Loucy (cell line): ENCODE results near the gene PRIMPOL.
A peak's percentile ranks its signal among the peaks of the same experiment; 100 is the strongest.
"Not testable (repeated sequence)": the region's sequence is repeated elsewhere in the genome, so short reads cannot be mapped to it uniquely, and the experiment has no call there.

Experiments used
- H2AFZ ChIP-seq: fragments of 200-600 bp; sonication (generic); 2 replicates; pipeline ENCODE4 v1.6.0; 2016; ENCODE audit warnings: antibody characterized with exemption, mild to moderate bottlenecking, low read length, moderate library complexity
- H3F3A ChIP-seq: fragments of 200-600 bp; 2 replicates; pipeline ENCODE4 v1.6.0; 2016; ENCODE audit warnings: antibody characterized with exemption, low read depth, mild to moderate bottlenecking
- H3K27me3 ChIP-seq: fragments of 200-600 bp; sonication (generic); 2 replicates; pipeline ENCODE4 v1.6.1; 2014; ENCODE audit warnings: low read length, mild to moderate bottlenecking; ENCODE audit not compliant: insufficient read depth, poor library complexity, severe bottlenecking
- H3K36me3 ChIP-seq: fragments of 200-600 bp; sonication (generic); 2 replicates; pipeline ENCODE4 v1.6.1; 2016; ENCODE audit warnings: low read length; ENCODE audit not compliant: insufficient read depth
- H3K4me1 ChIP-seq: fragments of 200-600 bp; sonication (generic); 2 replicates; pipeline ENCODE4 v1.5.1; 2014; ENCODE audit warnings: low read length, mild to moderate bottlenecking; ENCODE audit not compliant: insufficient read depth, poor library complexity, severe bottlenecking
- H3K4me2 ChIP-seq: fragments of 200-600 bp; sonication (generic); 2 replicates; pipeline ENCODE4 v1.6.0; 2014; ENCODE audit warnings: antibody characterized with exemption, low read length, low read depth, mild to moderate bottlenecking; ENCODE audit not compliant: poor library complexity, severe bottlenecking
- H3K4me3 ChIP-seq: fragments of 200-600 bp; sonication (generic); 2 replicates; pipeline ENCODE4 v1.5.1; 2014; ENCODE audit warnings: low read length, mild to moderate bottlenecking, mixed read lengths; ENCODE audit not compliant: poor library complexity, severe bottlenecking
- H3K79me2 ChIP-seq: fragments of 200-600 bp; sonication (generic); 2 replicates; pipeline ENCODE4 v1.6.1; 2014; ENCODE audit warnings: low read length; ENCODE audit not compliant: insufficient read depth
- H3K9ac ChIP-seq: fragments of 200-600 bp; sonication (generic); 2 replicates; pipeline ENCODE4 v1.6.0; 2014; ENCODE audit warnings: mild to moderate bottlenecking, low read depth, low read length, moderate library complexity; ENCODE audit not compliant: poor library complexity, severe bottlenecking
- H3K9me2 ChIP-seq: fragments of 200-600 bp; sonication (generic); replicated peaks from 2 replicates; pipeline ENCODE4 v1.6.1; 2016; ENCODE audit warnings: low read depth, low read length, mixed read lengths
- H3K9me3 ChIP-seq: fragments of 200-600 bp; sonication (generic); 2 replicates; pipeline ENCODE4 v1.6.1; 2014; ENCODE audit warnings: mild to moderate bottlenecking, antibody characterized with exemption, low read length, low read depth; ENCODE audit not compliant: insufficient read depth
- H4K20me1 ChIP-seq: fragments of 200-600 bp; sonication (generic); 2 replicates; pipeline ENCODE4 v1.6.0; 2014; ENCODE audit warnings: antibody characterized with exemption, low read length, mild to moderate bottlenecking; ENCODE audit not compliant: insufficient read depth, poor library complexity, severe bottlenecking
- EZH2phosphoT487 ChIP-seq: fragments of 200-600 bp; IDR thresholded peaks from 2 replicates; pipeline ENCODE4 v1.6.1; 2018; ENCODE audit warnings: antibody characterized with exemption, mild to moderate bottlenecking, moderate library complexity, borderline replicate concordance
- TF ChIP-seq, protein P1 (sequence below): fragments of 200-600 bp; sonication (generic); conservative IDR thresholded peaks from 2 replicates; pipeline ENCODE4 v1.5.1; 2014; ENCODE audit warnings: mild to moderate bottlenecking, antibody characterized with exemption, low read length

Gene PRIMPOL

GRCh38 chr4:184648313-184649025 lies 1.1 kb upstream of the PRIMPOL start:
- H3K27me3 ChIP-seq: no peaks in the 10 kb centered on the region
- no peaks in the 10 kb centered on the region for H3K9me2 ChIP-seq
- no peaks in the 10 kb centered on the region for H3K9me3 ChIP-seq
- peak overlapping the region; percentile 98 for H3K4me2 ChIP-seq
- peaks cover 71% of the 10 kb centered on the region for H3K79me2 ChIP-seq
- H3K9ac ChIP-seq: peak overlapping the region; percentile 96
- peak overlapping the region; percentile 92 for H3K4me3 ChIP-seq
- TF ChIP-seq EZH2phosphoT487: no peak
- TF ChIP-seq, protein P1, sequence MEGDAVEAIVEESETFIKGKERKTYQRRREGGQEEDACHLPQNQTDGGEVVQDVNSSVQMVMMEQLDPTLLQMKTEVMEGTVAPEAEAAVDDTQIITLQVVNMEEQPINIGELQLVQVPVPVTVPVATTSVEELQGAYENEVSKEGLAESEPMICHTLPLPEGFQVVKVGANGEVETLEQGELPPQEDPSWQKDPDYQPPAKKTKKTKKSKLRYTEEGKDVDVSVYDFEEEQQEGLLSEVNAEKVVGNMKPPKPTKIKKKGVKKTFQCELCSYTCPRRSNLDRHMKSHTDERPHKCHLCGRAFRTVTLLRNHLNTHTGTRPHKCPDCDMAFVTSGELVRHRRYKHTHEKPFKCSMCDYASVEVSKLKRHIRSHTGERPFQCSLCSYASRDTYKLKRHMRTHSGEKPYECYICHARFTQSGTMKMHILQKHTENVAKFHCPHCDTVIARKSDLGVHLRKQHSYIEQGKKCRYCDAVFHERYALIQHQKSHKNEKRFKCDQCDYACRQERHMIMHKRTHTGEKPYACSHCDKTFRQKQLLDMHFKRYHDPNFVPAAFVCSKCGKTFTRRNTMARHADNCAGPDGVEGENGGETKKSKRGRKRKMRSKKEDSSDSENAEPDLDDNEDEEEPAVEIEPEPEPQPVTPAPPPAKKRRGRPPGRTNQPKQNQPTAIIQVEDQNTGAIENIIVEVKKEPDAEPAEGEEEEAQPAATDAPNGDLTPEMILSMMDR: no peak
- H3K4me1 ChIP-seq: peaks cover 49% of the 10 kb centered on the region
- peak overlapping the region; percentile 35 for H2AFZ ChIP-seq
- peaks cover 53% of the 10 kb centered on the region for H4K20me1 ChIP-seq
- H3F3A ChIP-seq: 0 out of 2 replicates have a peak, but pooled peaks cover 2% of the 10 kb centered on the region
- no peaks in the 10 kb centered on the region for H3K36me3 ChIP-seq

GRCh38 chr4:184649971-184650855 lies 675 bp downstream of the PRIMPOL start:
- H3K4me3 ChIP-seq: peak overlapping the region; percentile 82
- TF ChIP-seq EZH2phosphoT487: no peak
- peak overlapping the region; percentile 67 for H3K4me2 ChIP-seq
- peak overlapping the region; percentile 92 for H3K9ac ChIP-seq
- 0 out of 2 replicates have a peak, but pooled peaks cover 2% of the 10 kb centered on the region for H3F3A ChIP-seq
- H3K9me3 ChIP-seq: no peaks in the 10 kb centered on the region
- H3K4me1 ChIP-seq: peaks cover 34% of the 10 kb centered on the region
- H4K20me1 ChIP-seq: peaks cover 38% of the 10 kb centered on the region
- no peaks in the 10 kb centered on the region for H3K9me2 ChIP-seq
- peak overlapping the region; percentile 49 for H2AFZ ChIP-seq
- no peaks in the 10 kb centered on the region for H3K36me3 ChIP-seq
- H3K79me2 ChIP-seq: peaks cover 54% of the 10 kb centered on the region
- no peaks in the 10 kb centered on the region for H3K27me3 ChIP-seq

GRCh38 chr4:184651899-184652298 lies 2.4 kb downstream of the PRIMPOL start:
- Histone ChIP-seq H3K9me2 (no peaks in the 10 kb centered on the region), H4K20me1 (peaks cover 21% of the 10 kb centered on the region), H3K9ac (no peak overlapping the region), H3K4me2 (peak overlapping the region; percentile 20), H2AFZ (no peak overlapping the region), H3K36me3 (no peaks in the 10 kb centered on the region), H3F3A (0 out of 2 replicates have a peak, but pooled peaks cover 2% of the 10 kb centered on the region), H3K79me2 (peaks cover 37% of the 10 kb centered on the region), H3K9me3 (no peaks in the 10 kb centered on the region), H3K27me3 (no peaks in the 10 kb centered on the region), H3K4me3 (peak overlapping the region; percentile 15), H3K4me1 (peaks cover 22% of the 10 kb centered on the region)
- TF ChIP-seq EZH2phosphoT487: no peak
- TF ChIP-seq, protein P1: no peak

DNA sequence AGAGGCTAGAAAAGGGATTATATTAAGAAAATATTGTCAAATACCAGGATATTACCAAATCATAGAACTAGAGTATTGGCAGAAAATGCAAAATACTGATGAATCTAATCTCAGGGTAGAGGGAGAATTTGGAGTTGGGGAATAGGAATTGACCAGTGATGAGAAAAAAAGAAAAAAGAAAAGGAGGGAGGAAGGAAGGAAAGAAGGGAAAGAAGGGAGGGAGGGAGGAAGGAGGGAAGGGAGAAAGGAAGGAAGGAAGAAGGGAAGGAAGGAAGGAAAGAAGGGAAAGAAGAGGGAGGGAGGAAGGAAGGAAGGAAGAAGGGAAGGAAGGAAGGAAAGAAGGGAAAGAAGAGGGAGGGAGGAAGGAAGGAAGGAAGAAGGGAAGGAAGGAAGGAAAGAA lies 3.1 kb downstream of the PRIMPOL start:
- H3K4me2 ChIP-seq, H3K9me2 ChIP-seq, H3K36me3 ChIP-seq, H3K4me3 ChIP-seq, H3K27me3 ChIP-seq, H2AFZ ChIP-seq, H3K9ac ChIP-seq, H3K9me3 ChIP-seq, H3F3A ChIP-seq: not testable (repeated sequence)
- Histone ChIP-seq H4K20me1 (peaks cover 13% of the 10 kb centered on the region), H3K4me1 (peaks cover 14% of the 10 kb centered on the region), H3K79me2 (peaks cover 29% of the 10 kb centered on the region)
